Measurements from ENCODE around the gene SEZ6. TPM values are rescaled to one million over a fixed set of nuclear protein-coding genes. Genes with fewer than 3 reads are reported as not detected.

Gene SEZ6
- total RNA-seq, 1 experiment from 2014 or later, result not detected

DNA sequence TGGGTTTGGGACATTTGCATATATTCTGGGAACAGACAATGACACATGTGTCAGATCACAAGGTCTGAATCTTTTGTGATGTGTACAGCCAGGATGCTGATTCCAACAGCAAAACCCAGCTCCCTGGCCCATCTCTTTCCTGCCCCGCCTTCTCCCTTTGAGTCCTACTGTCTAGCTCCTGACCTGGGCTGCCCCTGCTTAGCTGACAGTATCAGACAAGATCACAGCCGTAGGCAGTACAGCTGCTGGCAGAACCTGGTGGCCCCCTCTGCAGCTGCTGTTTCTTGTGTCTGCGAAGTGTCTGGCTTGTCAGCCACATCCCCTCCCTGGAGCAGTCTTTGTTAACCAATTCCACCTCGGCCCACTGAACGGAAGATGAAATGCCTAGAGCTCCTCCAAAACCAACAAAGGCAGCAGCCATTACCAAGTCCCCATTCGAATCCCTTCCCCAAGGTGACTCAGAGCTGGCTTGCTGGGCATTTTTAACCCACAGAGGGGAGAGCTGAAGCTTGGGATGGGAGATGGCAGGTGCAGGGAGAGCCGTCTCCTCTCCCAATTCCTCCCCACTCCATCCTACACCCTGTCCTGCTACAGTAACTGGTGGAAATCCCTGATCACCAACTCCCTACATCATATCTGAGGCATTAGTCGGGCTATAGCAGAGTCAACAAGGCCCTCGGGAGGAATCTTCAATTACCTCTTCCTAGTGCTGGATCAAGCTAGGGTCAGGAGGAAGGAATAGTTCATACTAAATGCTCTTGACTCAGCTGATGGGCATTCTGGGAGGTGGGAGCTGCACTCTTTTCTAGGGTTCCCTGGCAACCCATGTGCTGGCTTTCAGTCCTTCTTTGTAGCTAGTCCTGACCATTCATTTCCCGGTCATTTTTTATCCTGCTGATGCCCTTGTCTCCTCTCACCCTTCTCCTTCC lies 42.9 kb upstream of the SEZ6 start:
- DNase-seq, result no peak
- no peak for TF ChIP-seq EZH2 (IDR thresholded peaks at IDR 0.05; ENCODE audit: low read depth)
- no peak for TF ChIP-seq CTCF (conservative IDR thresholded peaks at IDR 0.05)
- Histone ChIP-seq H3K9me2 (ENCODE audit: insufficient read depth) (no peaks in the 10 kb centered on the region), H3K27me3 (ENCODE audit: insufficient read depth, low read depth) (peaks cover 11% of the 10 kb centered on the region; the same call in 1 of the 2 replicates), H3K4me3 (no peak overlapping the region), H3F3A (ENCODE audit: insufficient read depth, low read depth) (no peaks in the 10 kb centered on the region), H2AFZ (no peak overlapping the region), H3K4me2 (no peak overlapping the region), H3K27ac (no peak overlapping the region), H3K79me2 (ENCODE audit: low read depth) (no peaks in the 10 kb centered on the region), H3K9me3 (ENCODE audit: insufficient read depth, low read depth) (no peaks in the 10 kb centered on the region), H3K36me3 (ENCODE audit: low read depth) (no peaks in the 10 kb centered on the region), H4K20me1 (ENCODE audit: insufficient read depth) (no peaks in the 10 kb centered on the region), H3K4me1 (replicated peaks; ENCODE audit: insufficient read depth) (no peaks in the 10 kb centered on the region)
- ChIA-PET POLR2A (ENCODE audit: unreplicated experiment) (interaction anchor here (0.7 kb wide), 1 partner anchor 500 kb away, joined by 3 read pairs; no protein-coding TSS in a partner anchor), CTCF (interaction anchor here (0.9 kb wide), 1 partner anchor 69 kb away, joined by 3 read pairs; no protein-coding TSS in a partner anchor)
- no TSS peak for BruUV-seq (replicated peaks)
- intact Hi-C loops (cut with micrococcal nuclease; ENCODE audit: unreplicated experiment), result no loop called here

GRCh38 chr17:29046473-29046839 lies 40.6 kb upstream of the SEZ6 start:
- no TSS peak for BruUV-seq (replicated peaks)
- no peak overlapping the region for H3K4me2 ChIP-seq
- H3K9me2 ChIP-seq (ENCODE audit: insufficient read depth), result no peaks in the 10 kb centered on the region
- H3K79me2 ChIP-seq (ENCODE audit: low read depth), result no peaks in the 10 kb centered on the region
- no peaks in the 10 kb centered on the region for H4K20me1 ChIP-seq (ENCODE audit: insufficient read depth)
- intact Hi-C loops (cut with micrococcal nuclease; ENCODE audit: unreplicated experiment), result no loop called here
- no peaks in the 10 kb centered on the region for H3K4me1 ChIP-seq (replicated peaks; ENCODE audit: insufficient read depth)
- H3K36me3 ChIP-seq (ENCODE audit: low read depth), result no peaks in the 10 kb centered on the region
- ChIA-PET POLR2A (ENCODE audit: unreplicated experiment) (no interaction called here), CTCF (no interaction called here)
- no peak overlapping the region for H2AFZ ChIP-seq
- peaks cover 11% of the 10 kb centered on the region; the same call in 1 of the 2 replicates for H3K27me3 ChIP-seq (ENCODE audit: insufficient read depth, low read depth)
- H3K4me3 ChIP-seq, result no peak overlapping the region
- H3K27ac ChIP-seq, result no peak overlapping the region
- no peak for TF ChIP-seq CTCF (conservative IDR thresholded peaks at IDR 0.05)
- no peak for TF ChIP-seq EZH2 (IDR thresholded peaks at IDR 0.05; ENCODE audit: low read depth)
- no peaks in the 10 kb centered on the region for H3K9me3 ChIP-seq (ENCODE audit: insufficient read depth, low read depth)
- H3F3A ChIP-seq (ENCODE audit: insufficient read depth, low read depth), result no peaks in the 10 kb centered on the region
- DNase-seq, result no peak

DNA sequence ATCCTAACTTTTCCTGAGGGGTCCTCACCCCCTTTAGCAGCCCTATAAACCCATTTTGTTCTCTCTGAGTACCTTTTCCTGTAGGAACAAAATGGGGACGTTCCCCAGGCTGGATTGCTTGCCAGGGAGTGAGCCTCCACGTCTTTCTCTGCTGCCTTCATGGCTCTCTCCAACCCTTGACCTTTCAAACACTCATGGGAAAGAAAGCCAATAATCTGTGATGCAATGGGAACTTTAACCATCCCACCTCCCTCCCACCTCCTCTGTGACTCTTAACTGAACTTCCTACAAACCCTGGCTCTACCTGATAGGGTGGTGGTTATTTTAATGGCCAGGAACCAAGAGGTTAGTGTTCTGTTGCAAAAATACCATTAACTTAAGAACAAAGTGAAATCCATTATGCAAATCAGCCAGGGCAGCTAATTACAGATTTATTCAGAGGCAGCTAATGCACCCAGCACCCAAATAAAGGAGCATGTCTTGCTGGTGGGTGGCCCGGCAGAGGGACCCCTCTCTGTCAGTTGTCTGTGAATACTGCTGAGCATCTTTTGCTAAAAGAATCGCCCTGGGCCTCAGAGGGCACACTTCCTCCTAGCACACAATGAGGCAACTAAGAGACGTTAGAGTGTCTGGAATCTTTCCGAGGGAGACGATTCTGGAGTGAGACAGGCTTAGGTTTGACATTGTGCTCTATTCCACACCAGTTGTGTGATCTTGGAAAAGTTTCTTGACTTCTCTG lies 40.1 kb upstream of the SEZ6 start:
- no peak overlapping the region for H3K4me3 ChIP-seq
- no peaks in the 10 kb centered on the region for H3K36me3 ChIP-seq (ENCODE audit: low read depth)
- POLR2A ChIA-PET (ENCODE audit: unreplicated experiment), result no interaction called here
- H3K27ac ChIP-seq, result no peak overlapping the region
- no peaks in the 10 kb centered on the region for H3K9me3 ChIP-seq (ENCODE audit: insufficient read depth, low read depth)
- DNase-seq, result no peak
- CTCF ChIA-PET, result no interaction called here
- no peak overlapping the region for H3K4me2 ChIP-seq
- peaks cover 11% of the 10 kb centered on the region; the same call in 1 of the 2 replicates for H3K27me3 ChIP-seq (ENCODE audit: insufficient read depth, low read depth)
- H4K20me1 ChIP-seq (ENCODE audit: insufficient read depth), result no peaks in the 10 kb centered on the region
- no peaks in the 10 kb centered on the region for H3F3A ChIP-seq (ENCODE audit: insufficient read depth, low read depth)
- no peaks in the 10 kb centered on the region for H3K9me2 ChIP-seq (ENCODE audit: insufficient read depth)
- no peaks in the 10 kb centered on the region for H3K4me1 ChIP-seq (replicated peaks; ENCODE audit: insufficient read depth)
- intact Hi-C loops (cut with micrococcal nuclease; ENCODE audit: unreplicated experiment), result no loop called here
- no peaks in the 10 kb centered on the region for H3K79me2 ChIP-seq (ENCODE audit: low read depth)
- TF ChIP-seq CTCF (conservative IDR thresholded peaks at IDR 0.05) (no peak), EZH2 (IDR thresholded peaks at IDR 0.05; ENCODE audit: low read depth) (no peak)
- H2AFZ ChIP-seq, result no peak overlapping the region
- no TSS peak for BruUV-seq (replicated peaks)

All from PC-9 (cell line).